Upper lobe of right lung (tissue), 1 donor: ENCODE measurements around the gene MAML3. TPM values are rescaled to one million over a fixed set of nuclear protein-coding genes. Genes with fewer than 3 reads are reported as not detected.

ENCODE experiments used
- ATAC-seq: fragments of 200-7000 bp; cut with Tn5 transposase; one replicate; pipeline ENCODE4 v1.9.1; 2020; ENCODE audit warnings: mild to moderate bottlenecking, moderate library complexity
- DNase-seq: peaks from one replicate; pipeline ENCODE4 v3.0.0-alpha.2; 2020
- H3K27ac ChIP-seq: fragments of 200-600 bp; one replicate; pipeline ENCODE4 v1.8.0; 2022
- H3K27me3 ChIP-seq: fragments of 200-600 bp; one replicate; pipeline ENCODE4 v1.8.0; 2022; ENCODE audit warnings: mild to moderate bottlenecking
- H3K36me3 ChIP-seq: fragments of 200-600 bp; one replicate; pipeline ENCODE4 v1.8.0; 2022
- H3K4me1 ChIP-seq: fragments of 200-600 bp; one replicate; pipeline ENCODE4 v1.8.0; 2022
- H3K4me3 ChIP-seq: fragments of 200-600 bp; one replicate; pipeline ENCODE4 v1.8.0; 2022; ENCODE audit warnings: mild to moderate bottlenecking
- H3K9me3 ChIP-seq: fragments of 200-600 bp; one replicate; pipeline ENCODE4 v1.8.0; 2022
- intact Hi-C: fragments of 100-400 bp; cut with DNase I; formaldehyde crosslinking; loops from one replicate; pipeline ENCODE4 v1.11.0; 2022
- total RNA-seq: library from RNA; stranded (reverse); fragmentation: NEBNext Ultra II Directional; extraction: Animal tissue kit (Norgen Biotek cat#: 25700); gene quantifications from one replicate; pipeline ENCODE4 v1.2.1, GENCODE V29; 2021
- TF ChIP-seq, protein P1 (sequence below): fragments of 200-600 bp; IDR thresholded peaks from one replicate; pipeline ENCODE4 v1.8.0; 2022; ENCODE audit warnings: antibody characterized with exemption
- donor health status: DM: no; HTN: yes; CAD: no; lungs with severe emphysema.

MAML3 gene
- total RNA-seq, 1 donor from 2014 or later = 13.1 TPM

DNA sequence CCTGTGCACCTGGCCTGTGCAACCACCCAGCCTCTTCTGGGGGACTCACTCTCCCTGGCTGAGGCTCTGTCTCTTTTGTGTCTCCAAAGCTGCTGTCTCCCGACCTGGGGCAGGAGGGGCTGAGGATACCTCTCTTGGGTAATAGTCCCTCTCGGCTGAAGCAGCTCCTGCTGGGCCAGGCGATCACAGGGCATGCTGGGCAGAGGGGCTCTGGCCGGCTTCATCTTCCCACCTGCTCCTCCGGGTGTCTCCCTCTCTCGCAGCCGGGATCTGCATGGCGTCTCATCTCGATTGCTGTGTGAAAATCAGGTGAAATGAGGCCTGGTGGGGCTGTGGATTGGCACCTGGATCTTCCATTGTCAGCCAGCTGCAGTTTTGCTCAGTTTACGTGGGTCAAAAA lies 435.2 kb downstream of the MAML3 start:
- no peaks in the 10 kb centered on the region for H3K9me3 ChIP-seq
- intact Hi-C loops = no loop called here
- peaks cover 34% of the 10 kb centered on the region for H3K36me3 ChIP-seq
- H3K4me3 ChIP-seq = no peak overlapping the region
- DNase-seq (no peak), ATAC-seq (no peak)
- H3K27me3 ChIP-seq = no peaks in the 10 kb centered on the region
- TF ChIP-seq, protein P1, sequence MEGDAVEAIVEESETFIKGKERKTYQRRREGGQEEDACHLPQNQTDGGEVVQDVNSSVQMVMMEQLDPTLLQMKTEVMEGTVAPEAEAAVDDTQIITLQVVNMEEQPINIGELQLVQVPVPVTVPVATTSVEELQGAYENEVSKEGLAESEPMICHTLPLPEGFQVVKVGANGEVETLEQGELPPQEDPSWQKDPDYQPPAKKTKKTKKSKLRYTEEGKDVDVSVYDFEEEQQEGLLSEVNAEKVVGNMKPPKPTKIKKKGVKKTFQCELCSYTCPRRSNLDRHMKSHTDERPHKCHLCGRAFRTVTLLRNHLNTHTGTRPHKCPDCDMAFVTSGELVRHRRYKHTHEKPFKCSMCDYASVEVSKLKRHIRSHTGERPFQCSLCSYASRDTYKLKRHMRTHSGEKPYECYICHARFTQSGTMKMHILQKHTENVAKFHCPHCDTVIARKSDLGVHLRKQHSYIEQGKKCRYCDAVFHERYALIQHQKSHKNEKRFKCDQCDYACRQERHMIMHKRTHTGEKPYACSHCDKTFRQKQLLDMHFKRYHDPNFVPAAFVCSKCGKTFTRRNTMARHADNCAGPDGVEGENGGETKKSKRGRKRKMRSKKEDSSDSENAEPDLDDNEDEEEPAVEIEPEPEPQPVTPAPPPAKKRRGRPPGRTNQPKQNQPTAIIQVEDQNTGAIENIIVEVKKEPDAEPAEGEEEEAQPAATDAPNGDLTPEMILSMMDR = no peak
- no peak overlapping the region for H3K27ac ChIP-seq
- no peaks in the 10 kb centered on the region for H3K4me1 ChIP-seq

DNA sequence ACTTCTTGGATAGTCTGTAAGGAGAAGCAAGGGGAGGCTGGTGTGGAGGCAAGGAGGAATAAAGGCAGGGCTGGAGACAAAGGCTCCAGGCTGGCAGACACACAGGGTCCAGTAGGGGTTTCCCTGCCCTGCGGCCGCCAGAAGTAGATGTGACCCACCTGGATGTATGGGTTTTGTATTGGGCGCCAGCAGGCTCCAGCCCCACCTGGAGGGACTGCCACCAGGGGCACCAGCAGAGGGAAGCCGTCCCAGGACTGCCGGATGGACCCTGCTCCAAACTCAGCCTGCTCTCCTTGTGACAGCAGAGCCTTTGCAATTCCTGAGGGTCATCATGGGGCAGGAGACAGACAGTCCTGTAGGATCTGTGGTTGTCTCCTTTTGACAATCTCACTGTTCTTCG lies 435.6 kb downstream of the MAML3 start:
- DNase-seq (no peak), ATAC-seq (peak; percentile 36)
- no peak overlapping the region for H3K27ac ChIP-seq
- intact Hi-C loops = no loop called here
- H3K36me3 ChIP-seq = peaks cover 34% of the 10 kb centered on the region
- H3K9me3 ChIP-seq = no peaks in the 10 kb centered on the region
- no peaks in the 10 kb centered on the region for H3K4me1 ChIP-seq
- TF ChIP-seq, protein P1 = no peak
- no peaks in the 10 kb centered on the region for H3K27me3 ChIP-seq
- no peak overlapping the region for H3K4me3 ChIP-seq

DNA sequence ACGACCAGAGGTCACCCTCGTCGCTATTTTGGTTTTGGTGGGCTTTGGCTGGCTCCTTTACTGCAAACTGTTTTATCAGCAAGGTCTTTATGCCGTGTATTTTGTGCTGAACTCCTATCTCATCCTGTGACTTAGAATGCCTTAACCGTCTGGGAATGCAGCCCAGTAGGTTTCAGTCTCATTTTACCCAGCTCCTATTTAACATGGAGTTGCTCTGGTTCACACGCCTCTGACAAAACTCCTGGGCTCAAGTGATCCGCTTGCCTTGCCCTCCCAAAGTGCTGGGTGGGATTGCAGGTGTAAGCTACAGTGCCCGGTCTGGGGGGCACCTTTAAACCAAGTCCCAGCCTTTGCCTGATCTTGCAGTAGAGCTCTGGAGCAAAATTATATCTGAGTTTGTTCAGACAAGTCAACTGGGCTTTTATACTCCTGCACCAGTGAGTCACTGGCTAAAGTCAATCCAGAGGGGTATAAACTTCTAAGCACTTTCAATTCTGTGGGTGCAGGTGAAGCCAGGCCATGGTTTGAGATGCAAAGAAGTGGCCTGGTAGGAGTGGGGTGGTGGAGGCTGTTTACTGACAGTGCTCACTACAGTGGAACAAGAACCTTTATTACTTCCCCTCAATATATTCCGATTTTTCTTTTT lies 438.1 kb downstream of the MAML3 start:
- Histone ChIP-seq H3K27ac (no peak overlapping the region), H3K36me3 (peaks cover 34% of the 10 kb centered on the region), H3K27me3 (no peaks in the 10 kb centered on the region), H3K9me3 (no peaks in the 10 kb centered on the region), H3K4me1 (no peaks in the 10 kb centered on the region), H3K4me3 (no peak overlapping the region)
- intact Hi-C loops = no loop called here
- DNase-seq (no peak), ATAC-seq (no peak)
- TF ChIP-seq, protein P1 = no peak

DNA sequence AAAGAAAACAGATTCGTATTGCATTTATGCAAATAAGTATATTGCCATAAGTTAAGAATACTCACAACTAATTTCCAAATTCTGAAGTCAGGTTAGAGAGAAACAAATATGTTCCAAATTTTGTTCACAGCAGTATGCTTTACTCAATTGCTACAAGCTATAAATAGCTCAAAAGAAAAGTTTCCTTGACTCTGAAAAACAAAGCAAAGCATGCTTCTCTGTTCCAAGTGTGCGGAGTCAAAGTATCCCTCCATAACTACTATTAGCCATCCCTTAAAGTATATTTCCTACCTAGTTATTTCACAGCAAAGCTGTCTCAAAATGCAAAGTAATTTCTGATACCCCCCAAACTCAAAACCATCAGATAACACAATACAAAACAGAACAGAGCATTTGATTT lies 441.1 kb downstream of the MAML3 start:
- no peaks in the 10 kb centered on the region for H3K27me3 ChIP-seq
- no peaks in the 10 kb centered on the region for H3K4me1 ChIP-seq
- no peak overlapping the region for H3K4me3 ChIP-seq
- no peaks in the 10 kb centered on the region for H3K9me3 ChIP-seq
- no peak for DNase-seq
- ATAC-seq = no peak
- no peak overlapping the region for H3K27ac ChIP-seq
- intact Hi-C loops = no loop called here
- H3K36me3 ChIP-seq = peaks cover 12% of the 10 kb centered on the region
- TF ChIP-seq, protein P1 = no peak

DNA sequence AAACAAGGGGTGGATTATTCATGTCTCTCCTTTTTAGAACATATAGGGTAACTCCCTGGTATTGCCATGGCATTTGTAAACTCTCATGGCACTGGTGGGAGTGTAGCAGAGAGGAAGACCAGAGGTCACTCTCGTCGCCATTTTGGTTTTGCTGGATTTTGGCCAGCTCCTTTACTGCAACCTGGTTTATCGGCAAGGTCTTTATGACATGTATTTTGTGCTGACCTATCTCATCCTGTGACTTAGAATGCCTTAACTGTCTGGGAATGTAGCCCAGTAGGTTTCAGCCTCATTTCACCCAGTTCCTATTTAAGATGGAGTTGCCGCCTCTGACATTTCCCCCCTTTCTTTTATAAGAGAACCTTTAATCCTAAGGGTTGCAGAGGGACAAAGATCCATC lies 442.5 kb downstream of the MAML3 start:
- H3K27ac ChIP-seq = no peak overlapping the region
- H3K9me3 ChIP-seq = no peaks in the 10 kb centered on the region
- peaks cover 5% of the 10 kb centered on the region for H3K36me3 ChIP-seq
- ATAC-seq (no peak), DNase-seq (no peak)
- intact Hi-C loops = no loop called here
- H3K4me1 ChIP-seq = no peaks in the 10 kb centered on the region
- H3K4me3 ChIP-seq = no peak overlapping the region
- no peaks in the 10 kb centered on the region for H3K27me3 ChIP-seq
- TF ChIP-seq, protein P1 = no peak

DNA sequence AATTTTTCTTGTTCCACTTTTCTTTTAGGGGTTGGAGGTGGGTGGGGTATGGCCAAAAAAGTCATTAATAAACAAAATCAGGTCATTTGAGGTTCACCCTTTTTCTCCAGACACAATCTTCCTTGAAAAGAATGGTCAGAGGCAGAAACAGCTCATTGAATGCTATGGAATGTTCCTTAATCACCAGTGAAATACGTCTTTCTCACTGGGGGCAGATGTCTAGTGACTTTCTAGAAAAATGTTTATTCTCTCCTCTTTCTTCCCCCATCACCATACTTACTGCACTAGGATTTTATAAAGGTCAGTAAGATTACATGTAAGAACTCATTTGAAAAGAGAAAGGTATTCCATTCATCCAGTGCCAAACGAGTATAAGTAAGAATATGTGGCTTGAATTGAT lies 443.9 kb downstream of the MAML3 start:
- ATAC-seq = no peak
- Histone ChIP-seq H3K9me3 (no peaks in the 10 kb centered on the region), H3K4me1 (no peaks in the 10 kb centered on the region), H3K36me3 (peaks cover 5% of the 10 kb centered on the region), H3K4me3 (no peak overlapping the region), H3K27ac (no peak overlapping the region), H3K27me3 (no peaks in the 10 kb centered on the region)
- intact Hi-C loops = no loop called here
- no peak for DNase-seq
- TF ChIP-seq, protein P1 = no peak
